Articular chondrocyte of knee joint (primary cell): ENCODE results near the gene FGF19. TPM values are rescaled to one million over a fixed set of nuclear protein-coding genes. Genes with fewer than 3 reads are reported as not detected.

Experiments used
- total RNA-seq: library from RNA; depleted of rRNA; stranded (reverse); fragments of >200 nt; gene quantifications from 2 replicates; pipeline ENCODE4 v1.2.3, GENCODE V29; 2012

Gene FGF19, protein sequence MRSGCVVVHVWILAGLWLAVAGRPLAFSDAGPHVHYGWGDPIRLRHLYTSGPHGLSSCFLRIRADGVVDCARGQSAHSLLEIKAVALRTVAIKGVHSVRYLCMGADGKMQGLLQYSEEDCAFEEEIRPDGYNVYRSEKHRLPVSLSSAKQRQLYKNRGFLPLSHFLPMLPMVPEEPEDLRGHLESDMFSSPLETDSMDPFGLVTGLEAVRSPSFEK
- total RNA-seq: not detected in 2 replicates

DNA sequence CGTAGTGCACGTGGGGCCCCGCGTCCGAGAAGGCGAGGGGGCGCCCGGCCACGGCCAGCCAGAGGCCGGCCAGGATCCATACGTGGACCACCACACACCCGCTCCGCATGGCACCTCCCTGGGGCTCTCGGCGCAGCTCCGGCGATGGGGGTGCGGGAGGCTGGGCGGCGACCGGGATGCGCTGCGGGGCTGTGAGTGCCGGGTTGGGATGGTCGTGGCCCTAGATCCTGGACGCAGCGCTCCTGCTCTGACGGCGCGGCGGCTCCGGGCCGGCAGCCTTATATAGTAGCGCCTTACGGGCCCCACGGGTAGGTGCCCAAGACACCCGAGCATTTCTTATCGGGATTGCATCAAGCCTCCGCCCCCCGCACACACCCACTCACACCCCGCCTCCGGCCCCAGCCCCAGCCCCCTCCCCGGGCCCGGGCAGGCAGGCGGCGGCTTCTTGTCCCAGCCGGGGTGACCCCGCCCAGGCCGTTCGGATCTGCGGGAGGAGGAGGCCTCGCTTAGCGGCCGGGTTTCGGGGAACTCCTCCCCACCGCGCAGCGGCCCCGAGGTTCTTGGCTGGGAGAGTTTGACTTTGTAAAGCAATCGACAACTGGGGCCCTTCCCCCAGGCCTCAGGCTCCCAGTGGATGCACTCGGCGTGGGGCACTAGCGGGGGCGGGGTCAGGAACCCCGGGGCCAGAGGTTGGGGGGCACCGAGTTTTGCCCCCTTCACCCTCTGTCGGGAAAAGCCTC lies at the start of gene FGF19:
FGF19 (minus strand) TSS at position 255 of the 740 bp plus-strand sequence; CDS start at position 109, 146 bp downstream.

GRCh38 chr11:69674886-69675714 lies 28.7 kb downstream of the FGF19 start, which contains the start of gene LTO1:
TSS of gene LTO1 (minus strand) at chr11:69675353. CDS start at chr11:69675239, 114 bp downstream.

Other genes with a start within 250 kb of the FGF19 start
- gene LINC01488, start 222.4 kb downstream of the FGF19 start, total RNA-seq: not detected in 2 replicates
- gene CCND1, start 62.9 kb downstream of the FGF19 start, total RNA-seq: 121 and 227 TPM in 2 replicates
- gene LTO1, start 28.7 kb downstream of the FGF19 start, total RNA-seq: 13.0 and 23.7 TPM in 2 replicates
- gene FGF4, start 71.3 kb upstream of the FGF19 start, total RNA-seq: not detected in 2 replicates
- not detected in 2 replicates for gene FGF3, start 115.4 kb upstream of the FGF19 start, total RNA-seq